Activated CD4-positive, CD25-positive, alpha-beta regulatory T cell treated with anti-CD3 and anti-CD28 coated beads, Interleukin-2, amount 50 U/mL, for 16 hours (primary cell): ENCODE results near the gene IRF2.
"Not testable (repeated sequence)": the region's sequence is repeated elsewhere in the genome, so short reads cannot be mapped to it uniquely, and the experiment has no call there.

Source experiments
- DNase-seq: peaks from one replicate; pipeline ENCODE4 v3.0.0-alpha.2; 2020; ENCODE audit warnings: low read depth, low spot score

The IRF2 gene

DNA sequence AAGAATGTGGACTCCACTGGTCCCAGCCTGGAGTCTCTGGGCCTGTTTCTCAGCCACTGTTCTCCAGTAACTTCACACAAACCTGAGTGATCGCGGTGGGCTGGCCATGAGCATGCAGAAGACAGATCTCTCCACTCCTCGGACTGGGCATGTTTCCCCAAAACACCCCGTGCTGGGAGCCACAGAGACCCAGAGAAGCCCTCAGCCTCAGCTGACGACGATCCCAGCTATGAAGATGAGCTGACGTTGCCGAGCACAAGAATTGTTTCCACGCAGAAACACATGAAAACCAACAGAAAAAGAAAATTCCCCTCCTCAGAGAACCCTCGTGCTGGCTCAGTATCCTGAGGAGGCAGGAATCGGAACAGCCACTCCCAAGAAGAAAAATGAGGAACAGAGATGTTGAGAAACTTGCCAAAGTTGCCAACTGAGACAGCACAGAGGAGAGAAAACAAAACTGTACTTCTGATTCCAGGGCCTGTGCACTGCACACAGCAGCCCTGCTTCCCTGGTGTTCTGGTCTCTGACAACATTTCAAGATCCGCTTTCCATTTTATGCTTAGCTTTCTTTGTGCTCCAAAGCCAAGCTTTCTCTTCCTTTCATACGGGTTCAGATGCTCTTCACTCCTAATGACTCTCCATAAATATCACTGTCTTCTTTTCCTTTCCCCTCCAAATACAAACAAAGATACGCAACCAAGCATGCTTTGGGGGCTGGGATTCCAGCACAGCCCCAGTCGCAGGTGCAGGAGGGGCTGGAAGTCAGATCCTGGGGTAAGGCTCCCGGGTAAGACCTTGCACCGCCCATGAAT is 81.4 kb downstream of the IRF2 start:
- no peak for DNase-seq

DNA sequence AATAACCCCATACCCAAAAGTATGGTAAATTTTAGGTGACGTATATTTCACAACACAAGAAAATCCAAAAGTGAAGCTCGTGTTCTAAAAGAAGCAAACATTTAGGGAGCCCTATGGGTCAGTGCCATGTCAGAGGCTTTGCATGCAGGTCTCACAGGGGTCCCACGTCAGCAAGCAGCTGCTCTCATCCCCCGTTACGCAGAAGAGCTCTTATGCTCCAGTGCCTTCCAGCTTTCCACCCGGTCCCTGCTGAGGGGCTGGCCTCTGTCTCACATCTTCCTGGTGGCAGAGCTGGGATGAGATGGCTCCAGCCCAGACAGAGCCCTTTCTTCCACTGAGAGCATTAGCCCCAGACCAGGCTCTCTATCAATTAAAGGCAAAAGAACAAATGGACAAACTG is 82.0 kb downstream of the IRF2 start:
- no peak for DNase-seq

DNA sequence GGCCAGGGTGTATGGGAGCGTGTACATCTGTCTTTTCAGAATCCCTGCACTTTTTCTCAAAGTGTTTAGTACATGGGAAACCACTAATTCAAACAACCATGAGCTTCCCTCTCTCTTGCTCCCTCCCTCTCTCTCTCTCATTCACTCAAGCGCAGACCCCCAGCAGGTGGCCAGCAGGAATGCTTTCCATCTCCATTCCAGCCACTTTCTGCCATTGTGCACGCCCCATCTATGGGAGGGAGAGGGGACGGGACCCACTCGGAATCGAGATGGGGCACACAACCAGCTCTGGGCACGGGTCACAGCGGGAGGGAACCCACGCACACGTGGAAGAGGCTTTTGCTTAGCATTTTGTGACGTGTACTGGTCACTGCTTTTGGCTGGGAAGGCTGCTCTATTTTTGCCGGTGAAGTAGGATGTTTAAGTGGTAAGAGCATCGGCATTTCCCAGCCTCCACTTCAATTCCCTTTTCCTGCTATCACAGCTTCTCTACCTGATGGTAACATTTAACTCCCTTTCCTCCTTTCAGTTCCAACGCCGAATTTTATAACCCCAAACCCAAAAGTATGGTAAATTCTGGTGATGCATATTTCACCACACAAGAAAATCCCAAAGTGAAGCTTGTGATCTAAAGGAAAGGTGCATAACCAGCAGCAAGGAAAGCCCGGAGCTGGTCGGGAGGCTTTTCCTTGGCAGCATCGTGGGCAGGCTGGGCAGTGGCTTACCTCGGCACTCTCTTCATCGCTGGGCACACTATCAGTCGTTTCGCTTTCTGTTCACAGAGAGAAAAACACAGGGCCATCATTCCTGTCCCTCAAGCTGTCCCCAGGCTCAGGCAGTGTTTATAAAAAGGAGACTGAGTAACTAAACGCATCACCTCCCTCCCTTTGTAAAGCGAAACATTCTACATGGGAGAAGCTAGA is 84.1 kb downstream of the IRF2 start:
- no peak for DNase-seq

DNA sequence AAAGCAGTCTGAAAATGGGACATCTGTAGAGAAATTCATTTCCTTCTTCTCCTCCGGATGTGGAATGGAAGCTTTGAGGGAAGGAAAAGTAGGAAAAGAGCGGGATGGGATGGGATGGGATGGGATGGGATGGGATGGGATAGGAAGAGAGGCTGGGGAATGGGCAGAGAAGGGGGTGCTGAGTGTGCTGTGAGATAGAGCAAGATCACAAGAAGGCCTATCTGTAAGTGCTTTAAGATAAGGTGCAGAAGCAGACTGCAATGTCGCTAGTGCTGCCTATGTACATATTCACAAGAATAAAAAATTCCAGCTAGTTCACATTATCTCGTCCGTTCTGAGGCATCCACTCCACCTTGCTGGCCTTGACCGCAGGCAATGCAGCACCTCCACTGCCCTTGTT is 86.2 kb downstream of the IRF2 start:
- no peak for DNase-seq

DNA sequence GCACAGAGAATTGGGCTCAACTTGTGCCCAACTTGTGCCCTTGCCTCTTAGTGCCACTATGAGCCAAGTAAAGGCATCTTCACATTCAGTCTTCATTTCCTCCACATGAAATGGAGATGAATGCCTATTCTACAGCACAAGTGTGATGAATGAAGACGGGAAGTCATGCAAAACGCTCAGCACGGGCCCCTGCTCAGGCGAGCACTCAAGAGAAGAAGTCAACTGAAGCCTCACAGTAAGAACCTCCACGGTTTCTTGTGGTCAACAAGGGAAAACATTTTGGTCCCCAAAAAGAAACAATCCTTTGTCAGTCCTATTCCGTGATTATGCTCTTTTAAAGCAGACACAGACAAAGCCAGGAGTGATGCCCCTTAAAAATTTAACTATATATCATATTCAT is 87.0 kb downstream of the IRF2 start:
- no peak for DNase-seq

DNA sequence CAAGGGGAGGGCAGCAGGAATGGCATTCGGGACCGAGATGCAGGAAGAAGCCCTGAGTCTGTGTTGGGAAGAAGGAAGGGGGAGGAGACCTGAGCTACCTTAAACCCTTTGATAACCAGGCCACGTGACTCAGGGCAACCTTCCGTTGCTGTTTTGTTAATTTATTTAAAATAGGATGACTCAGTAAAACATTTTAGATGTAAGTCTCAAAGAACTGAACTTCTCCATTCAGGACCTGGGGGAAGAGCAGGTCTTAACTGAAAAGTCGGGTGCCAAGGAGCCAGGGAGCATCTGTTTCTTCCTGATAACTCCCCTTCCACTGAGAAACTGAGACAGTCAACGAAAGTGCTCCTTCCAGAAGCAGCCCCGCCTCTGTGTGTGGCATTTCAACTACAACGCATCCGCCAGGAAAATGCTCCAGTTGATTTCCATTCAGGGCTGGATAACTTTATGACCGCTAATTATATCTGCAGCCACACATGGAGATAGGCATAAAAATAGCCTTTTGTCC is 88.0 kb downstream of the IRF2 start:
- no peak for DNase-seq

DNA sequence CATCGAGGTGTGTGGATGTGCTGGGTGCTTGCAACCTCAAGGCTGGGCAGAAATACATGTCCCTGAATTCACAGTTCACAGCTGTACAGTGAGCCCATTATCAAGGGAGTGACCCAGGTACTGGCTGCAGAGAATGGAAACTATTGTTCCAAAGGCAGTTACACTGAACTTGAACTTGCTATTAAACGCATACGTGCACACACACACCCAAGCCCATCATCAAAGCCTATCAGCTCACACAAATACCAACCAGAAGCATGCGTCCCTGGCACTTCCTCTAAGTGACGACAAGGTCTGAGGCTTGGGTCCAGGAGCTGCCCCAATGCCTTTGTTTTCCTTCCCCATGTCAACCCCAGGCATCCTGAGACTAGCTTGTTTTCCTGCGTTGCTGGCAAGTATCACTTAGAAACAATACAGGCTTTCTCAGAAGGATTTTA is 88.6 kb downstream of the IRF2 start:
- DNase-seq, result no peak

DNA sequence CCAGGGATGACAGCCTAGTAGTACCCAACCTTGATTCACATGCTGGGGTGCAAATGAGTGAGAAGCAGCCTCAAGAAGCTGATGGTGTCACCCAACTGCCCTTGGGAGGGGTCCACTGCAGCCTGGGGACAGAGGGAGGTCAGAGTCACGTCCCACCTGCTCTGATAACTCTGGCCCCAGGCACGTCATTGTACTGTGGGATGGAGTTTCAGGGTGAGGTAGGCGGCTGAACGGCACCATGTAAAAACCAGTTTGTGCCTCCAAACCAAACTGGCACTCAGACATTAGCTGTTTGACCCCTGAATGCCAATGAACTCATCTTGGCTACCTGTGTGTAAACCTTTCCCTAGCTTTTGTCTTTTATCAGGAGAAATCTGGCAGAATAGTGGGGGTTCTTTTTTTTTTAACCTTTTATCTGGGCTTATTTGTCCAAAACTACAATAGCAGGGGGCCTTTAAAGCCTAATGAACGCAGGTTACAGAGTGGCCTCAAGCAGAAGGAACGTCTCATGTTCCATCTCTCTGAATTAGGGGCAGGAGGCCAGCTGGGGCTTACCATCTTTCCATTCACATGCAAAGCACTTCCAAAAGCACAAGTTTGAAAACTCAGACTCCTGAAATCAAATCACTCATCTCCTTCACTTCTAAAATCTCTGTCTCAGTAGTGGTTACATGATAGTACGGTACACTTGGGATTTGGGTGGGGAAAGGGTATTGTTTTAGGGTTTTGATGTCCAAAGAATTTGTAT is 89.4 kb downstream of the IRF2 start:
- no peak for DNase-seq

DNA sequence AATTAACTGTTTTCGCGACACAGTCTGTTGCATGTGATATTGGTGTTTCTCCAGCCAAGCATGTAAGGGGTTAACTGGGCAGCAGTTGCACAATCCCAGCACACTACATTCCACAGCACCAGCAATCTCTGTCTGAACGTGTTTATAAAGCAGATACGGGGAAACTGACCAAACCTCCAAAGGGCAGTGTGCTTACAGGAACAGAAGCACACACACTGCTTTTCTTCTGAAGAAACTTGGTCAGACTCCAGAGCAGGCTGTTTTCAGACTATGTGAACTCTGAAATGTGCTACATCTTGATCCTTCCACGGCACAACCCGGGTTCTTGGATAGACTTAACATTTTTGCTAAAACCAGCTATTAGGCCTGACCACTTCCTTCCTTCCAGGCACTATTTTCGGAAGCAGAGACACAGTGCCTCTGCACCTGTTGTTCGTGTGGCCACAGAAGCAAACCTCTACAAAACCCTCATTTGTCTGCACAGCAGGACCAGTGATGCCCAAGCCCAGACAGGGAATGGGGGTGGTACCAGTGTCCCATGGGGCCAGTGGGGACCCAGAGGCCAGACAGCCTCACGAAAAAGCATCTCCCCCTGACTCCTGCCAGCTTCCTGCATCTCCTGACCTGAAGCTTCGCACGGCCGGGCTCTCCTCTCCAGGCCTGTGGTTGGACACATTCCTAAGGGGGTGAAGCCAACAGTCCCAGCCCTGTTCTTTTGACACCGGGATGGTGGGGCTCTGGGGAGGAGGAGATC is 90.1 kb downstream of the IRF2 start:
- DNase-seq, result no peak

DNA sequence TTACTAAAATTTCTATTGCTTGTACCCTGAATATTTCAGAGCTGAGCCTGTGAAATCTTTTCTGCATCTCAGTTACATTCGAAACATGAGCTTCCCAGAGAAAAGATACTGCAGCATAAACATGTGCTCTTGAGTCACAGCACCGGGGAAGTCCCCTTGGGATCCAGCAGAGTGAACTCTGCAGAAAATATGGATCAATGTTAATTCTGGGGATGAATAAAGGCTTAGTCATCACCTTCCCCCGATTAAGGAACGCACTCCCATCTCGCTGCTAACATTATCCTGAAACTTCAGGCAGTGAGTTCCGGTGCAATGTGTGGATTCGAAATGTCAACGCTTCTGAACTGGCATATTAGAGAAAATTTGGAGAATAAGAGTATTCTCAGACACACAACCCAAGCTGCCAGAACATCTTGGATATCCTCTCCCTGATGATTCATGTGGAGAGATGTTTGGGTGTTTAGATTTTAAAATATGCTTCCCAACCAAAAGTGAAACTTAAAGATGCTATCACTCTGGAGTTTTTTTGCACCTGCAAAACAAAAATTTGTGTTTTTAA is 90.8 kb downstream of the IRF2 start:
- DNase-seq, result no peak

DNA sequence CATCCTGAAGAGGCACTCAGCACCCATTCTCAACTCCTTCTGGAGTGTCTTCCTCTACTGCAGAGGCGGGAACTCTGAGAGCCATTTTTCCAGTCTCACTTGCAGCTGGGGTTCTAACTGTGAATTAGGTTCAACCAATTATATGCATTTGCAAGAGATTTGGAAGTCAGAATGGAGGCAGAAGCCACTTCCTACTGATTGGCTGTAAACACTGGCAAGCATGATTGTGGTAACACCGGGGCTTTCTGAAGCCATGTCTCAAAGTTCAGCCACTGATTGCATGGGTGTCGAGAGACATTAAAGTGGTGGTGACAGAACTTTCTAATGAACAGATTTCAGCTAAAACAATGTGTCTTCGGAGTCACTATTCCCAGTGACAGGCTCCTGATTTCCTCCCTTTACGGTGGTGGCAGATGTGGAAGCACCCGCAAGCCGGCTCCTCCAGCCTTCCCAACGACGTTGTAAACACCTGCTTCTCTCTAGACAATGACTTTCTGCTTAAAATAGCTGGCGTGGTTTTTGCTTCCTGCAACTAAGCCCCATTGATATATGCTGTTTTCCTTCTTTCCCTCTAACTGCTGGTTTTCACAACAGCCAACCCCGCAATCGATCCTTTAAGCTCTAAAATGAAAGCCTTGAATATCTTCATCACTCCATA is 92.0 kb downstream of the IRF2 start:
- no peak for DNase-seq

DNA sequence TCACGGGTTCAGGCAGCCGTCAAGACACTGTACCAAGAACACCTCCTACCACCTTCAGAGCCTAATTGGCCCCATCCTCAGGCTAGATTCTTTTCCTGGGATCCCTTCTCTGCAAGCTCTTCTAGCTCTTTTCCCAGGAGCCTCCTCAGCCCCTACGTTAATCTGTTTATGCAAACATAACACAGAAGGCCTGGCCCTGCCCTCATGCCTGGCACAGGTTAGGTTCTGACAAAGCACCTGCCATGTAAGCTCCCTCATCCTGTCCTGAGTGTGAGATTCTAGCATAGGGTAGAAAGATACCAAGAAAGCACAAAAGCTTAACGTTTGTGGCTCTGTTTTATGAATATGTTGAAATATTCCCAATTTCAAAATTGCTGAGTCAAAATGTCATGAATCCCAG is 93.6 kb downstream of the IRF2 start:
- no peak for DNase-seq

DNA sequence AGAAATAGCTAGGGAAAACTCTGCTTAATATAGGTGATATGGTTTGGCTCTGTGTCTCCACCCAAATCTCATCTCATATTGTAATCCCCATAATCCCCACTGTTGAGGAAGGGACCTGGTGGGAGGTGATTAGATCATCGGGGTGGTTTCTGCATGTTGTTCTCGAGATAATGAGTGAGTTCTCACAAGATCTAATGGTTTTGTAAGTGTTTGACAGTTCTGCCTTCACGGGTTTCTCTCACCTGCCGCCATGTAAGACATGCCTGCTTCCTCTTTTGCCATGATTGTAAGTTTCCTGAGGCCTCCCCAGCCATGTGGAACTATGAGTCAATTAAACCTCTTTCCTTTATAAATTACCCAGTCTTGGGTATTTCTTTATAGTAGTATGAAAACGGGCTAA is 94.1 kb downstream of the IRF2 start:
- not testable (repeated sequence) for DNase-seq

DNA sequence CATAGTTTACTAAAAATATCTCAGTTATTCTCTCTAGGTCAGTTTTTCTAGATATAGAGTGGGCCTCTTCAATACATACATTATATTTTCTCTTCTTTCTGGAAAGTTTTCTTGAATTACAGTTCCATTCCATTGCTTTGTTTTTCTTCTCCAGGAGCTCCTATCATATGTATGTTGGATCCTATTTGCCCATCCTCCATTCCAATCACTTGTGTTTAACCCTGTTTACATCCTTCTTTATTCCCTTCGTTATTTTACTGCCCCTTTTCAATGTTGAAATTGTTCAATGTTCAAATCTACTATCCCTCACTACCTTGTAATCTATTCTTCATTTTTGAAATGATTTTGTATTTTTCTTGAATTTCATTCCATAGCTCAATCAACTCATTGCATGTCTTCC is 97.4 kb downstream of the IRF2 start:
- no peak for DNase-seq

DNA sequence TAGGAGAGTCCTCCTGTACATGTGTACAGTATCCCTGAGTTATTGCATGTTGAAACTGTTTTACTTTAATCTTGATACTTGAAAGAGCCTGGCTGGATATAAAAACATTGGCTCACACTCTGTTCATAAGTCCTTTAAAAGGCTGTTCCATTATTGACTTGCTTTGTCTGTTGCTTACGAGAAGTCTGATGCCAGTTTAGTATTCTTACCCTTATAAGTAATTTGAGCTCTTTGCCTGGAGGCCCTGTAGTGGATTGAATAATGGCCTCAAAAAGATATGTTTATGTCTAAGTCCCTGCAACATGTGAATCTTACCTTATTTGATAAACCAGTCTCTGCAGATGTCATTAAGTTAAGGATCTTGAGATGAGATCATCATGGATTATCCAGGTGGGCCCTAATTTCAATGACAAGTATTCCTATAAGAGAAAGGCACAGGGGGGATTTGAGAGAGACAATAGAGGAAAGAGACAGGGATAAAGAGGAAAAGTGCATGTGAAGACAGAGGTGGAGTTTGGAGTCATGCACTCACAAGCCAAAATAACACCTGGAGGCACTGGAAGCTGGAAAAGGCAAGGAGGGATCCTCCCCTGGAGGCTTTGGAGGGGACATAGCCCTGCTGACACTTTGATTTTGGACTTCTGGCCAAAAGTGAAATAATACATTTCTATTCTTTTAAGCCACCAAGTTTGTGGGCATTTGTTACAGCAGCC is 98.1 kb downstream of the IRF2 start:
- no peak for DNase-seq

DNA sequence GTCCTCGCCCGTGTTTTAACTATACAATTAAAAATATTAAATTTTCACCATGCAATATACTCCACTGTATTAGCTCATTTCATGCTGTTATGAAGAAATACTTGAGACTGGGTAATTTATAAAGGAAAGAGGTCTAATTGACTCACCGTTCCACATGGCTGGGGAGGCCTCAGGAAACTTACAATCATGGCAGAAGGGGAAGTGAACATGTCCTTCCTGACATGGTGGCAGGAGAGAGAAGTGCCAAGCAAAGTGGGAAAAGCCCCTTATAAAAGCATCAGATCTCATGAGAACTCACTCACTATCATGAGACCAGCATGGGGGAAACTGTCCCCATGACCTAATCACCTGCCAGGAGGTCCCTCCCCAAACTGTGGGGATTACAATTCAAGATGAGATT is 98.7 kb downstream of the IRF2 start:
- not testable (repeated sequence) for DNase-seq

DNA sequence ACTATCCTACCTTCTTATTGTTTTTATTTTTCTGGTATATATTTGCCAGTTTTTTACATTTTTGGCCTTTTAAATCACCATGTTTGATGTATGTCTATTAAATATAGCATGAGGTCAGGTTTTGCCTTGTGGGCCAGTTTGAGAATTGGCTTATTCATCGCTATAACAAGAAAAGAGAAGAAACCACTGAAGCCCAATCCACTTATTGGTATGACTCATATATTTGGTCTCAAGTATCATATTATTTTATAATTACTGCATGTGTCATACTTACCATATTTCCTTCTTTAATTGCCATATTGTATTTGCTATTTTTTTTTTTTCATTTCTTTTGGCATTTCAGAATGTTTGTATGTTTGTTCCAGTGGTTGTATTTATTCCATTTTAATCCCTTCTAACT is 99.3 kb downstream of the IRF2 start:
- no peak for DNase-seq

DNA sequence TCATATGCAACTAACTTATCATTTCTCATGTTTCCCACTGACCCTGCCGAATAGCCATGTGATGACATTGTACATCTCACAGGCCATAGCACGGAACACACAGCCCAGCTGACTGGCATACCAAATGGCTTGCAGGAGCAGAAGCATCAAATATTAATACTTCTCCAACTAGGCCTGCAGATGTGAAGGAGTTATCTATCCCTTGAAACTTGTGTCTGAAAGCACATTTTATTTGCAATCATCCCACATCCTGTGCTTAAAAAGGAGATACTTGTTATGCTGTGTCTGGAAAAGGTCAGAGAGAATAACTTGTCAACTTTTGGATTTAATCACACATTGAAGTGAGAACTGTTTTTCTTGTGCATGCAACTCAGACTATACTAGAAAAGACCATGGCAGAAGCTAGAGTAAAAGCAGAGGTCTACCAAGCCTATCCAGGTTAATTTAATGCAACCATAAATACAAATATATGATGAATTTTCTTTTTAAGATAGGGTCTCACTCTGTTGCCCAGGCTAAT is 100.4 kb downstream of the IRF2 start:
- DNase-seq, result no peak

DNA sequence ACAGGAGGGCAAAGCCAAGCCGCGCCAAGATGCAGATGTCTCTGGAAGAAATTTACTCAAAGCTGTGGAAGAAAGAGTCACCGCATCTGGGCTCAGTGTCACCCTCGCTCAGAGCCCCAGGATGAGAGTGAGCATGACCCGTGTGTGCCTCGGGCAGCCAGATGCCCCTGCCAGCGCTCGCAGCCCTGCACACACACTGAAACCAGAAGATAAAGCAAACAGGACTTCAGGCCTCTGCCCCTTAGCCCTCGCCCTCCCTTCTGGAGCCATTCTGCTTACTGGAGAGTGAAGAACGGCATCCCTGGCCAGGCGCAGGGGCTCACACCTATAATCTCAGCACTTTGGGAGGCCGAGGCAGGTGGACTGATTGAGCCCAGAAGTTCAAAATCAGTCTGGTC is 103.0 kb downstream of the IRF2 start:
- no peak for DNase-seq
